ENCODE measurements around the gene CDK6.

DNA sequence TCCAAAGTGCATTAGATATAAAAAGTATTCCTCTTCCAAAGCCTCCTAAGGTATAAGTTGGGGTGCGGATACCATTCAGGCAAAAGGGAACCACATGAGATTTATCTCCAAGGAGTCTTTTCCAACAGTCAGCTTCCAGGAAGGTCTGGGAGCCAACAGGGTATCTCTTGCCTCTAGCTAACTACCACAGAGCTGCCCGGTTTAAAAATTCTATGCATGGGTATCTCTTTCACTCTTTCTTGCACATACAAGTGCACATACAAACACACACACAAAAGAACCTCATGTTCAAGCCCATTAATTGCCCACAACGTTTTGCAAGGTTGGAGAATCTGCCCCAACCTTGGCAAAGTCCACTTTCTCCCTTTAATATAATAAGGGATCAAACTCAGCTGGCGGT is 80.7 kb downstream of the CDK6 start:
- TF ChIP-seq, protein P1, sequence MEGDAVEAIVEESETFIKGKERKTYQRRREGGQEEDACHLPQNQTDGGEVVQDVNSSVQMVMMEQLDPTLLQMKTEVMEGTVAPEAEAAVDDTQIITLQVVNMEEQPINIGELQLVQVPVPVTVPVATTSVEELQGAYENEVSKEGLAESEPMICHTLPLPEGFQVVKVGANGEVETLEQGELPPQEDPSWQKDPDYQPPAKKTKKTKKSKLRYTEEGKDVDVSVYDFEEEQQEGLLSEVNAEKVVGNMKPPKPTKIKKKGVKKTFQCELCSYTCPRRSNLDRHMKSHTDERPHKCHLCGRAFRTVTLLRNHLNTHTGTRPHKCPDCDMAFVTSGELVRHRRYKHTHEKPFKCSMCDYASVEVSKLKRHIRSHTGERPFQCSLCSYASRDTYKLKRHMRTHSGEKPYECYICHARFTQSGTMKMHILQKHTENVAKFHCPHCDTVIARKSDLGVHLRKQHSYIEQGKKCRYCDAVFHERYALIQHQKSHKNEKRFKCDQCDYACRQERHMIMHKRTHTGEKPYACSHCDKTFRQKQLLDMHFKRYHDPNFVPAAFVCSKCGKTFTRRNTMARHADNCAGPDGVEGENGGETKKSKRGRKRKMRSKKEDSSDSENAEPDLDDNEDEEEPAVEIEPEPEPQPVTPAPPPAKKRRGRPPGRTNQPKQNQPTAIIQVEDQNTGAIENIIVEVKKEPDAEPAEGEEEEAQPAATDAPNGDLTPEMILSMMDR (IDR thresholded peaks at IDR 0.05; ENCODE audit: low read depth, low read length) = no peak
- TF ChIP-seq EZH2phosphoT487 (IDR thresholded peaks at IDR 0.05; ENCODE audit: low read depth) = no peak

All from OCI-LY3 (cell line).